LNCaP clone FGC (cell line): Measurements from ENCODE around the gene RNF168.

Experiments
- DNase-seq: peaks from one replicate; pipeline ENCODE4 v3.0.0-alpha.2; 2011; ENCODE audit warnings: low read depth
- H3K4me3 ChIP-seq: 2 replicates; pipeline ENCODE4 v1.5.1; 2011; ENCODE audit warnings: mild to moderate bottlenecking, low read depth, low read length, control low read depth
- CTCF ChIP-seq: IDR thresholded peaks from 2 replicates; pipeline ENCODE4 v1.5.1; 2012; ENCODE audit warnings: mild to moderate bottlenecking; ENCODE audit not compliant: control insufficient read depth, insufficient read depth; ENCODE audit errors: extremely low read depth

Gene RNF168

GRCh38 chr3:196541684-196542445 is 38.3 kb upstream of the RNF168 start:
- TF ChIP-seq CTCF, result no peak
- H3K4me3 ChIP-seq, result no peak overlapping the region
- no peak for DNase-seq

- no peak for DNase-seq
- peak; percentile 67 for TF ChIP-seq CTCF
- H3K4me3 ChIP-seq, result no peak overlapping the region
Measured at GRCh38 chr3:196537319-196537984, 33.9 kb upstream of the RNF168 start.

GRCh38 chr3:196533260-196533681 is 29.7 kb upstream of the RNF168 start:
- no peak for TF ChIP-seq CTCF
- DNase-seq, result no peak
- H3K4me3 ChIP-seq, result no peak overlapping the region

- no peak for DNase-seq
- TF ChIP-seq CTCF, result no peak
- no peak overlapping the region for H3K4me3 ChIP-seq
Measured at GRCh38 chr3:196531418-196531817, 27.9 kb upstream of the RNF168 start.

GRCh38 chr3:196528639-196529233 is 25.2 kb upstream of the RNF168 start:
- peak; percentile 47 for TF ChIP-seq CTCF
- DNase-seq, result no peak
- H3K4me3 ChIP-seq, result 0 out of 2 replicates have a peak overlapping the region, but pooled peaks have one; percentile 3

GRCh38 chr3:196525141-196525540 is 21.6 kb upstream of the RNF168 start:
- no peak overlapping the region for H3K4me3 ChIP-seq
- no peak for DNase-seq
- TF ChIP-seq CTCF, result no peak
